DOHH2 (cell line): ENCODE results near the gene TNFRSF4.

Experiments used
- H3F3A ChIP-seq: fragments of 200-600 bp; sonication (generic), shearing (Covaris generic); 2 replicates; pipeline ENCODE4 v1.6.0; 2016; ENCODE audit warnings: antibody characterized with exemption, mild to moderate bottlenecking; ENCODE audit not compliant: control insufficient read depth, insufficient read depth
- H3K27ac ChIP-seq: fragments of 200-600 bp; sonication (generic); 2 replicates; pipeline ENCODE4 v1.5.1; 2014; ENCODE audit warnings: low read depth, mild to moderate bottlenecking, low read length, moderate library complexity
- H3K27me3 ChIP-seq: fragments of 200-600 bp; sonication (generic); 2 replicates; pipeline ENCODE4 v1.6.1; 2014; ENCODE audit warnings: mild to moderate bottlenecking, low read length, mixed read lengths; ENCODE audit not compliant: control insufficient read depth
- H3K36me3 ChIP-seq: fragments of 200-600 bp; sonication (generic); 2 replicates; pipeline ENCODE4 v1.6.1; 2014; ENCODE audit warnings: mild to moderate bottlenecking, low read length, moderate library complexity, mixed read lengths; ENCODE audit not compliant: control insufficient read depth
- H3K4me1 ChIP-seq: fragments of 200-600 bp; sonication (generic); 2 replicates; pipeline ENCODE4 v1.6.1; 2014; ENCODE audit warnings: mild to moderate bottlenecking, low read length, mixed read lengths; ENCODE audit not compliant: control insufficient read depth
- H3K4me2 ChIP-seq: fragments of 200-600 bp; sonication (generic); 2 replicates; pipeline ENCODE4 v1.6.0; 2014; ENCODE audit warnings: mild to moderate bottlenecking, low read length, moderate library complexity
- H3K4me3 ChIP-seq: fragments of 200-600 bp; sonication (generic); 2 replicates; pipeline ENCODE4 v1.5.1; 2014; ENCODE audit warnings: mild to moderate bottlenecking, low read length, mixed read lengths
- H3K79me2 ChIP-seq: fragments of 200-600 bp; sonication (generic); 2 replicates; pipeline ENCODE4 v1.6.1; 2014; ENCODE audit warnings: mild to moderate bottlenecking, low read length, mixed read lengths; ENCODE audit not compliant: control insufficient read depth
- H3K9me2 ChIP-seq: fragments of 200-600 bp; sonication (generic); replicated peaks from 2 replicates; pipeline ENCODE4 v1.6.1; 2014; ENCODE audit warnings: mild to moderate bottlenecking, low read length, mixed read lengths; ENCODE audit not compliant: control insufficient read depth
- H3K9me3 ChIP-seq: fragments of 200-600 bp; sonication (generic); 2 replicates; pipeline ENCODE4 v1.6.1; 2014; ENCODE audit warnings: antibody characterized with exemption, low read length, mixed read lengths; ENCODE audit not compliant: control insufficient read depth, insufficient read depth
- H4K20me1 ChIP-seq: fragments of 200-600 bp; sonication (generic); 2 replicates; pipeline ENCODE4 v1.6.0; 2014; ENCODE audit warnings: low read depth, mild to moderate bottlenecking, antibody characterized with exemption, low read length, moderate library complexity; ENCODE audit not compliant: control insufficient read depth, insufficient read depth
- EZH2phosphoT487 ChIP-seq: fragments of 200-600 bp; sonication (generic); IDR thresholded peaks from 2 replicates; pipeline ENCODE4 v1.6.1; 2017; ENCODE audit warnings: borderline replicate concordance, mild to moderate bottlenecking, antibody characterized with exemption, low read length, moderate library complexity, mixed read lengths
- TF ChIP-seq, protein P1 (sequence below): fragments of 200-600 bp; sonication (generic); IDR thresholded peaks from one replicate; pipeline ENCODE4 v1.5.1; 2014; ENCODE audit warnings: antibody characterized with exemption, mild to moderate bottlenecking, low read depth, low read length; ENCODE audit not compliant: poor library complexity, severe bottlenecking

The TNFRSF4 gene

DNA sequence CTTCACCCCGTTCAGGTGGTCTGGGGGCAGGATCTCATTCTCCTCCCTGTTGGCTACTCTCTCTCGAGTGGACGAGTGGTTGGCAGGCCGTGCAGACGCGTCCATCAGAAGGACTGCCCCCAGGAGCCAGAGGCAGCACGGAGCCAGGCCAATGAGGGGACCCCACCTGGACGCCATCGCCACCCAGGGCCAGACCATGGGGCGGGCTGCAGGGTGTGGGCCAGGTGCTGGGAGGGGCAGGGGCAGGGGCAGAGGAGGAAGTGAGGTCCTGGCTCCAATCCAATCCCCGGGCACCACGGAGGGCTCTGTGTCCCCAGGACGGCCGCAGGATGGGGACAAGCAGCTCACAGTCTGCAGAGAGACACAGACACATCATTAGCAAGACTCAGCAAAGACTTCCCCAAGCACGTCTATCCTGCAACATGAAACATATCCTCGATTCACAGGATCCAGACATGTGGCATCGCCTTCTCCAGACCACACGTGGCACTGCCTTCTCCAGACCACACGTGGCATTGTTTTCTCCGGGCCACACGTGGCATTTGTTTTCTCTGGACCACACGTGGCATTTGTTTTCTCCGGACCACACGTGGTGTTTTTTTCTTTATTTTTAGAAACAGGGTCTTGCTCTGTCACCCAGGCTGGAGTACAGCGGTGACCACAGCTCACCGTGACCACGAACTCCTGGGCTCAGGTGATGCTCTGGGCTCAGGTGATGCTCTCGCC lies 14.8 kb upstream of the TNFRSF4 start:
- H3K4me2 ChIP-seq: no peak overlapping the region
- H3K79me2 ChIP-seq: peaks cover 86% of the 10 kb centered on the region

DNA sequence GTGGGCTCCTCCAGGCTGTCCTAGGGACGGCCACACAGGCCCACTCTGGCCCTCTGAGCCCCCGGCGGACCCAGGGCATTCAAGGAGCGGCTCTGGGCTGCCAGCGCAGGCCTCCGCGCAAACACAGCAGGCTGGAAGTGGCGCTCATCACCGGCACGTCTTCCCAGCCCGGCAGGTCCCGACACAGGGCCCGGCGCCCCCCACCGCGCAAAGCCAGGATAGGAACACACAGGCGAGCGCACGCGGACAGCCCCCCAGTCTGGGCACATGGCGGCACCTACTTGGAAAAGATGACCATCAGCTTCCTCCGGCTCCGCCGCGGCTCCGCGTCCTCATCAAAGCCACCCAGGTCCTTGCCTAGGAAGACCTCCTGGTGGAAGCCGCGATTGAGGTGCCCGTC lies 14.2 kb upstream of the TNFRSF4 start:
- H3K9me2 ChIP-seq: no peaks in the 10 kb centered on the region
- no peaks in the 10 kb centered on the region for H3K27me3 ChIP-seq
- peaks cover 81% of the 10 kb centered on the region for H3K79me2 ChIP-seq

More for the DNA sequence above, 14.8 kb upstream of the TNFRSF4 start:
- Histone ChIP-seq H3K27ac (no peak overlapping the region), H3K36me3 (peaks cover 69% of the 10 kb centered on the region), H4K20me1 (no peaks in the 10 kb centered on the region; the same call in 1 of the 2 replicates), H3F3A (no peaks in the 10 kb centered on the region), H3K9me2 (no peaks in the 10 kb centered on the region), H3K9me3 (no peaks in the 10 kb centered on the region), H3K27me3 (no peaks in the 10 kb centered on the region), H3K4me3 (no peak overlapping the region), H3K4me1 (peaks cover 22% of the 10 kb centered on the region)
- TF ChIP-seq, protein P1, sequence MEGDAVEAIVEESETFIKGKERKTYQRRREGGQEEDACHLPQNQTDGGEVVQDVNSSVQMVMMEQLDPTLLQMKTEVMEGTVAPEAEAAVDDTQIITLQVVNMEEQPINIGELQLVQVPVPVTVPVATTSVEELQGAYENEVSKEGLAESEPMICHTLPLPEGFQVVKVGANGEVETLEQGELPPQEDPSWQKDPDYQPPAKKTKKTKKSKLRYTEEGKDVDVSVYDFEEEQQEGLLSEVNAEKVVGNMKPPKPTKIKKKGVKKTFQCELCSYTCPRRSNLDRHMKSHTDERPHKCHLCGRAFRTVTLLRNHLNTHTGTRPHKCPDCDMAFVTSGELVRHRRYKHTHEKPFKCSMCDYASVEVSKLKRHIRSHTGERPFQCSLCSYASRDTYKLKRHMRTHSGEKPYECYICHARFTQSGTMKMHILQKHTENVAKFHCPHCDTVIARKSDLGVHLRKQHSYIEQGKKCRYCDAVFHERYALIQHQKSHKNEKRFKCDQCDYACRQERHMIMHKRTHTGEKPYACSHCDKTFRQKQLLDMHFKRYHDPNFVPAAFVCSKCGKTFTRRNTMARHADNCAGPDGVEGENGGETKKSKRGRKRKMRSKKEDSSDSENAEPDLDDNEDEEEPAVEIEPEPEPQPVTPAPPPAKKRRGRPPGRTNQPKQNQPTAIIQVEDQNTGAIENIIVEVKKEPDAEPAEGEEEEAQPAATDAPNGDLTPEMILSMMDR: no peak
- TF ChIP-seq EZH2phosphoT487: no peak

DNA sequence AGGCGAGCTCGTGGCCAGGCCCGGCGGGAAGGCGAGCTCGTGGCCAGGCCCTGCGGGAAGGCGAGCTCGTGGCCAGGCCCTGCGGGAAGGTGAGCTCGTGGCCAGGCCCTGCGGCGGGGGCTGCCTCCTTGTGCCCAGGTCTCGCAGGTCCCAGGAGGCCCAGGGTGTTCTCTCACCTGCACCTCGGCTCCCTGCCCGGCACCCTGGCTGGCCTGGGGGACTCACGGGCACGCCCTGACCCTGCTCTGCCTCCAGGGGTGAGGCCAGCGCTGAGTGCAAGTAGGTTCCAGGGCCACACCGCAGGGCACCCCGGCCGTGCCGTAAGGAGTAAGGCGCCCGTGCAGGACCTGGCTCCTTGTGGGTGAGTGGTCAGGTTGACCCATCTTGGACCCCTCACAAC lies 13.4 kb upstream of the TNFRSF4 start:
- H3K9me2 ChIP-seq: no peaks in the 10 kb centered on the region
- H4K20me1 ChIP-seq: no peaks in the 10 kb centered on the region; the same call in 1 of the 2 replicates
- no peaks in the 10 kb centered on the region for H3F3A ChIP-seq
- peaks cover 75% of the 10 kb centered on the region for H3K79me2 ChIP-seq
- no peaks in the 10 kb centered on the region for H3K9me3 ChIP-seq
- TF ChIP-seq EZH2phosphoT487: no peak
- TF ChIP-seq, protein P1: no peak
- peaks cover 11% of the 10 kb centered on the region for H3K4me1 ChIP-seq
- no peaks in the 10 kb centered on the region for H3K27me3 ChIP-seq
- no peak overlapping the region for H3K27ac ChIP-seq
- no peak overlapping the region for H3K4me2 ChIP-seq
- H3K36me3 ChIP-seq: peaks cover 77% of the 10 kb centered on the region
- H3K4me3 ChIP-seq: no peak overlapping the region

More for the DNA sequence above, 14.2 kb upstream of the TNFRSF4 start:
- no peak overlapping the region for H3K4me2 ChIP-seq
- H3K36me3 ChIP-seq: peaks cover 69% of the 10 kb centered on the region
- H3K4me1 ChIP-seq: peaks cover 16% of the 10 kb centered on the region
- TF ChIP-seq, protein P1: no peak
- no peak for TF ChIP-seq EZH2phosphoT487
- H3K9me3 ChIP-seq: no peaks in the 10 kb centered on the region
- no peaks in the 10 kb centered on the region for H3F3A ChIP-seq
- H3K4me3 ChIP-seq: no peak overlapping the region
- H3K27ac ChIP-seq: no peak overlapping the region
- H4K20me1 ChIP-seq: no peaks in the 10 kb centered on the region; the same call in 1 of the 2 replicates
